Keratinocyte (primary cell): ENCODE results near the gene GDF11. TPM values are rescaled to one million over a fixed set of nuclear protein-coding genes. Genes with fewer than 3 reads are reported as not detected.

Experiments used
- DNase-seq: peaks from one replicate; pipeline ENCODE4 v3.0.0-alpha.2; 2011; ENCODE audit warnings: low read depth, missing footprints, low spot score
- FAIRE-seq: peaks from 2 replicates; lab custom pipeline; 2011; peaks lifted over from hg19 to GRCh38; lab: Jason Lieb, UNC
- H2AFZ ChIP-seq: 2 replicates; pipeline ENCODE4 v1.6.0; 2012; ENCODE audit warnings: low read length, control low read depth, inconsistent platforms; ENCODE audit not compliant: control insufficient read depth
- H3K27ac ChIP-seq: 2 replicates; pipeline ENCODE4 v1.5.1; 2011; ENCODE audit warnings: low read length; ENCODE audit not compliant: control insufficient read depth, insufficient read depth
- H3K27me3 ChIP-seq: 3 replicates; pipeline ENCODE4 v1.6.0; 2011; ENCODE audit warnings: low read length; ENCODE audit not compliant: control insufficient read depth, insufficient read depth; ENCODE audit errors: extremely low read depth
- H3K36me3 ChIP-seq, 2 experiments: 2 replicates in 1 of 2; 3 replicates in 1 of 2; pipeline ENCODE4 v1.5.1; 2011; ENCODE audit warnings: low read length in 2 of 2, mild to moderate bottlenecking in 1 of 2; ENCODE audit not compliant: control insufficient read depth in 2 of 2, insufficient read depth in 2 of 2; ENCODE audit errors: extremely low read depth in 1 of 2
- H3K4me1 ChIP-seq: 3 replicates; pipeline ENCODE4 v1.5.1; 2011; ENCODE audit warnings: low read length; ENCODE audit not compliant: control insufficient read depth, insufficient read depth; ENCODE audit errors: extremely low read depth
- H3K4me2 ChIP-seq: 3 replicates; pipeline ENCODE4 v1.6.0; 2011; ENCODE audit warnings: low read depth, low read length; ENCODE audit not compliant: control insufficient read depth, insufficient read depth; ENCODE audit errors: extremely low read depth
- H3K4me3 ChIP-seq, 3 experiments: fragments of 200-600 bp in 1 of 3; sonication (generic) in 1 of 3; 2 replicates in 2 of 3; 3 replicates in 1 of 3; pipeline ENCODE4 v1.5.1; 2011 to 2016; ENCODE audit warnings: low read length in 3 of 3, mild to moderate bottlenecking in 3 of 3, control low read depth in 2 of 3, inconsistent platforms in 1 of 3, low read depth in 1 of 3, mixed read lengths in 1 of 3, mixed run types in 1 of 3, moderate library complexity in 1 of 3; ENCODE audit not compliant: control insufficient read depth in 2 of 3, insufficient read depth in 2 of 3; ENCODE audit errors: extremely low read depth in 1 of 3
- H3K79me2 ChIP-seq: 2 replicates; pipeline ENCODE4 v1.6.0; 2012; ENCODE audit warnings: low read length; ENCODE audit not compliant: control insufficient read depth, insufficient read depth
- H3K9ac ChIP-seq: 3 replicates; pipeline ENCODE4 v1.6.0; 2011; ENCODE audit warnings: low read length; ENCODE audit not compliant: control insufficient read depth, insufficient read depth; ENCODE audit errors: extremely low read depth
- H3K9me1 ChIP-seq: 3 replicates; pipeline ENCODE4 v1.6.0; 2011; ENCODE audit warnings: low read length; ENCODE audit not compliant: control insufficient read depth, insufficient read depth; ENCODE audit errors: extremely low read depth
- H3K9me3 ChIP-seq: 2 replicates; pipeline ENCODE4 v1.5.1; 2012; ENCODE audit warnings: low read depth, low read length; ENCODE audit not compliant: control insufficient read depth
- H4K20me1 ChIP-seq: 3 replicates; pipeline ENCODE4 v1.6.0; 2011; ENCODE audit warnings: low read length; ENCODE audit not compliant: control insufficient read depth, insufficient read depth; ENCODE audit errors: extremely low read depth
- EZH2 ChIP-seq: IDR thresholded peaks from one replicate; pipeline ENCODE4 v1.6.1; 2012; ENCODE audit warnings: inconsistent platforms, mild to moderate bottlenecking, low read length, moderate library complexity
- dilution Hi-C: fragments of 300-500 bp; cut with MboI; formaldehyde crosslinking; loops from one replicate; pipeline ENCODE4 v1.7.0; 2020; ENCODE audit warnings: low sequenced_read_pairs; ENCODE audit not compliant: extremely low pct_ligation_motif_present
- polyA plus RNA-seq, 5 experiments: library from polyadenylated mRNA; depleted of rRNA in 3 of 5; stranded (reverse) in 3 of 5; stranded (forward) in 1 of 5; unstranded in 1 of 5; fragments of >200 nt; gene quantifications; 1 replicate in 1 of 5; 2 replicates in 3 of 5; 3 replicates in 1 of 5; pipeline versions ENCODE4 v1.2.1 to v1.2.3, GENCODE V29; 2011 to 2012; ENCODE audit warnings: missing spikeins in 2 of 5, low read depth in 1 of 5, low replicate concordance in 1 of 5
- TF ChIP-seq, protein P1 (sequence below), 3 experiments: IDR thresholded peaks in 1 of 3; conservative IDR thresholded peaks in 1 of 3; optimal IDR thresholded peaks in 1 of 3; 2 replicates in 2 of 3; 3 replicates in 1 of 3; pipeline versions ENCODE3 to v1.5.1; 2011; ENCODE audit warnings: low read length in 3 of 3, mild to moderate bottlenecking in 3 of 3, moderate library complexity in 2 of 3, control low read depth in 1 of 3, inconsistent platforms in 1 of 3; ENCODE audit not compliant: insufficient read depth in 2 of 3; ENCODE audit errors: extremely low read depth in 1 of 3

Gene GDF11
- polyA plus RNA-seq, 1 donor (not counting 4 experiments of a cell fraction or from before 2014, with no cell fraction given), result 2.7 TPM

DNA sequence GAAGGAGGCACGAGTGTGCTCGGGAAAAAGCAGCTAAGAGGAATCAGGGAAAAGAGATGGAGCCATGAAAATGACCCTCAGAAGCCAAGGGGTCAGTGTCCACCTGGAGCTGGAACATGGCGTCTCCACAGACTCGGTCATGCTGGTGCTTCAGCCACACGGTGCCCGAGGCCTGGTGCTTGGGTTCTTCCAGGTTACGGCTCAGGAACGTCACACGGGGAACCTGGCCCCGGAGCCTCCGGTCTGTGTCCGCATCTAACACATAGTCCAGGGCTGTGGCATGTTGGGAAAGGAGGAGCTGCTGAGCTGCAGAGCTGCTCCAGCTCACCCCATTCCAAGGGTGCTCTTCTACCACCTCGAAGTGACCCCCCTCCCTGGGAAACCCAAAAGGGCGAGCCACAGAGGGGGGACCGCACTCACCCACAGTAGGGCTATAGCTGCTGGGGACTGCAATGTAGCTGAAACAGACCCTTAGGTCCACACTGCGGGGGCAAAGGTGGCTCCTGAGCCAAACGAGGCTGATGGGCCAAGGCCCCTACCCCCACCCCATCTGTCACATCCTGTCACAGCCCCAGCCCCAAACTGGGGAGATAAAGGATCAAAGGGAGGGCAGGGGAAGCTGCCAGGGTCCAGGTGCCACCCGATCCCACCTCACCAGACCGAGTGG lies 46.0 kb upstream of the GDF11 start:
- Histone ChIP-seq H3K9me1 (no peaks in the 10 kb centered on the region), H4K20me1 (no peaks in the 10 kb centered on the region), H3K9me3 (no peaks in the 10 kb centered on the region), H3K36me3 (no peaks in the 10 kb centered on the region), H3K27me3 (peaks cover 22% of the 10 kb centered on the region), H3K4me3 (no peak overlapping the region), H3K9ac (no peak overlapping the region), H3K4me1 (peaks cover 3% of the 10 kb centered on the region), H3K27ac (no peak overlapping the region), H3K4me2 (no peak overlapping the region), H3K79me2 (no peaks in the 10 kb centered on the region), H2AFZ (no peak overlapping the region)
- no peak for DNase-seq
- FAIRE-seq, result no peak
- dilution Hi-C loops, result no loop called here
- TF ChIP-seq, protein P1, sequence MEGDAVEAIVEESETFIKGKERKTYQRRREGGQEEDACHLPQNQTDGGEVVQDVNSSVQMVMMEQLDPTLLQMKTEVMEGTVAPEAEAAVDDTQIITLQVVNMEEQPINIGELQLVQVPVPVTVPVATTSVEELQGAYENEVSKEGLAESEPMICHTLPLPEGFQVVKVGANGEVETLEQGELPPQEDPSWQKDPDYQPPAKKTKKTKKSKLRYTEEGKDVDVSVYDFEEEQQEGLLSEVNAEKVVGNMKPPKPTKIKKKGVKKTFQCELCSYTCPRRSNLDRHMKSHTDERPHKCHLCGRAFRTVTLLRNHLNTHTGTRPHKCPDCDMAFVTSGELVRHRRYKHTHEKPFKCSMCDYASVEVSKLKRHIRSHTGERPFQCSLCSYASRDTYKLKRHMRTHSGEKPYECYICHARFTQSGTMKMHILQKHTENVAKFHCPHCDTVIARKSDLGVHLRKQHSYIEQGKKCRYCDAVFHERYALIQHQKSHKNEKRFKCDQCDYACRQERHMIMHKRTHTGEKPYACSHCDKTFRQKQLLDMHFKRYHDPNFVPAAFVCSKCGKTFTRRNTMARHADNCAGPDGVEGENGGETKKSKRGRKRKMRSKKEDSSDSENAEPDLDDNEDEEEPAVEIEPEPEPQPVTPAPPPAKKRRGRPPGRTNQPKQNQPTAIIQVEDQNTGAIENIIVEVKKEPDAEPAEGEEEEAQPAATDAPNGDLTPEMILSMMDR (optimal IDR thresholded peaks at IDR 0.05 in 1 of 3, IDR thresholded peaks at IDR 0.05 in 1 of 3, conservative IDR thresholded peaks at IDR 0.05 in 1 of 3; ENCODE audit: extremely low read depth in 1 of 3, insufficient read depth in 2 of 3, low read length in 3 of 3), result no peak
- no peak for TF ChIP-seq EZH2

DNA sequence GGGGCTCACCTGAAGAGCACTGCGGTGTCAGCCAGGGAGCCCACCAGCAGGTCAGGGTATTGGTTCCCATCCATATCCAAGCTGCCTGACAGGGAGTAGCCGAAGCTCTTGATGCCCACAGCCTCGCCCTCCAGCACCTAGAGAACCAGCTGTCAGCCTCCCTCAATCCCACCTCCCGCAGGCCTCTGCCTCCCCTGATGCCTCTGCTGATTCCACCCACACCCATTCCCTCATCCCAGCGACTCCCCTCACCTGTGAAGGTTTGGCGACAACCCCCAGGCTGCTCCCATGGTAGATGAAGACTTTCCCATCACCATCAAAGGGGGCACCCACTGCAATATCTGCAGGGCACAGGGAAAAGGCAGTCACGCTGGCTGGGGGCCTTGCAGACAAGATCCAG lies 45.2 kb upstream of the GDF11 start:
- Histone ChIP-seq H3K9me1 (no peaks in the 10 kb centered on the region), H4K20me1 (no peaks in the 10 kb centered on the region), H3K36me3 (no peaks in the 10 kb centered on the region), H3K4me1 (peaks cover 3% of the 10 kb centered on the region), H3K9ac (no peak overlapping the region), H3K4me2 (no peak overlapping the region), H3K27ac (no peak overlapping the region), H3K9me3 (no peaks in the 10 kb centered on the region), H2AFZ (no peak overlapping the region), H3K27me3 (peaks cover 22% of the 10 kb centered on the region), H3K4me3 (no peak overlapping the region), H3K79me2 (no peaks in the 10 kb centered on the region)
- no peak for DNase-seq
- dilution Hi-C loops, result no loop called here
- FAIRE-seq, result no peak
- no peak for TF ChIP-seq EZH2
- TF ChIP-seq, protein P1 (optimal IDR thresholded peaks at IDR 0.05 in 1 of 3, IDR thresholded peaks at IDR 0.05 in 1 of 3, conservative IDR thresholded peaks at IDR 0.05 in 1 of 3; ENCODE audit: extremely low read depth in 1 of 3, insufficient read depth in 2 of 3, low read length in 3 of 3), result no peak
